HG03159 (cell line): ENCODE results near the gene SMARCA2.

ENCODE experiments used
- ATAC-seq: cut with Tn5 transposase; IDR thresholded peaks from one replicate; pipeline ENCODE4 v1.9.1; 2021; ENCODE audit warnings: mild to moderate bottlenecking, moderate library complexity; ENCODE audit not compliant: unreplicated experiment

SMARCA2 gene

DNA sequence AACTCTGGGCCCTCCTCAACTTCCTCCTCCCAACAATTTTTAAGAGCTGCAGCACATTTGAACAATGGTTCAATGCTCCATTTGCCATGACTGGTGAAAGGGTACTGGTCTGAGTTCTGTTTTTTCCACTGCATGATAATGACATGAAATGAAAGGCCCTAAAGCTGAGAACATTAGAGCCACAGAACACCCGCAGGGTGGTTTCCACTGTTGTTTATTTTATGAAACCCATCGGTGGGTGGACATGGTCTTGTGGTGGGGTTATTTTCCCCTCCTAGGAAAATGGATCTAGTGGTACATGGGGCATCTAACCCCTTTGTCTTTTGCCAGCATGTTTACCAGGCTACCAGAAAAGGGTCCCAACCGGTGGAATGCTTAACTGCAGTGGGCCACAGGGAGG lies 71.8 kb downstream of the SMARCA2 start:
- ATAC-seq: no peak

GRCh38 chr9:2087500-2088313 lies 72.6 kb downstream of the SMARCA2 start:
- ATAC-seq: peak; percentile 78

DNA sequence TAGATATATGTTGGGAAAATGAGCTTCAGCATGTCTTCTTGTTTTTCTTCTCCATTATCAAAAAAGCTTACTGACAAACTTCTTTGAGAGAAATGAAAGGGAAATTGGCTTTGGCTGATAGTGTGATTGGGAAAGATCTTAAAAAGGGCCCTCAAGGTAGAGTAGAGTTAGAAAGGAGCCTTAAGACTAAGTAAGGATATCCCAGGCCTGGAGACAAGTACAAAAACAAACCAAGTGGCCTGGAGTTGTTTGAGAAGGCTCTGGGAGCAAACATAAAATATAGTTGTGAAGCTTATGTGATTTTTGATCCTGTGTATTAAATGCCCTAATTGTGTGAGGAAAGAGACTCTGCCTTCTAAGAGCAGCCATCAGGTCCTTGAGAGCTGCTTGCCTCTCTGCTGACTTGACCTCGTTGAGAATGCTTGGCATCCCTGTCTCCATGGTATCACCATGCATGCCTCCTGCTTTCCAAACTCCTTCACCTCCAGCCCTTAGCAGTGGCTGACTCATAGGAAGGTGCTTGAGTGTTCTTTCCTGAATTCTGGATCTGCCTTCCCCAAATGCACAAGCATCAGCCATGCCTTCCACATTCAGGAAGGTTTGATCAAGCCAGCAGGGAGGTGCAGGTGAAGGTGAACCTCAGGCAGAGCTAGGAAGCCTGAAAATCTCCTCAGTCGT lies 78.9 kb downstream of the SMARCA2 start:
- ATAC-seq: no peak

DNA sequence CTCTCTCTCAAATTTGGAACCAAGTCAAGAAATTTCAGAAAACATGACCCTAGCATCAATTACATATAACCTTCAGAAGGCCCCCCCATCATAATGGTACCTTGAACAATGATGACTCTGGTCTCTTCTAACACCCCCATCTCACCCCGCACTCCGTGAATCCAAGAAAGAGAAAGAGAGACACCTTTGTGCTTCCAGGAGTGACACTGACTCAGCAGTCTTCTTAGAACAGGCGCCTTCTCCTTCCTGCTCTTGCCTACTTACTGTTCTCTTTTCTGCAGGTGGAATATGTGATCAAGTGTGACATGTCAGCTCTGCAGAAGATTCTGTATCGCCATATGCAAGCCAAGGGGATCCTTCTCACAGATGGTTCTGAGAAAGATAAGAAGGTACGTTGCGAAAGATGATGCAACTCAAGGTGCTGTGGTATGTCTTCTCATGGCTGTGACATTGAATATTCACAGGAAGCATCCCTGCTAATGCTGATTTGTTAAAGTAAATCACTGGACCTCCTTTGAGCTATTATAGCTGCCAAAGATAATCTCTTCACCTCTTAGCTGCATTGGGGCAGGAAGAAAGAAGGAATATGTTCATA lies 81.3 kb downstream of the SMARCA2 start:
- ATAC-seq: no peak

- ATAC-seq: no peak
Measured at GRCh38 chr9:2106666-2107065, 91.5 kb downstream of the SMARCA2 start.

- ATAC-seq: no peak
Measured at GRCh38 chr9:2107906-2108451, 92.8 kb downstream of the SMARCA2 start.

GRCh38 chr9:2109069-2109650 lies 94.0 kb downstream of the SMARCA2 start:
- ATAC-seq: no peak

DNA sequence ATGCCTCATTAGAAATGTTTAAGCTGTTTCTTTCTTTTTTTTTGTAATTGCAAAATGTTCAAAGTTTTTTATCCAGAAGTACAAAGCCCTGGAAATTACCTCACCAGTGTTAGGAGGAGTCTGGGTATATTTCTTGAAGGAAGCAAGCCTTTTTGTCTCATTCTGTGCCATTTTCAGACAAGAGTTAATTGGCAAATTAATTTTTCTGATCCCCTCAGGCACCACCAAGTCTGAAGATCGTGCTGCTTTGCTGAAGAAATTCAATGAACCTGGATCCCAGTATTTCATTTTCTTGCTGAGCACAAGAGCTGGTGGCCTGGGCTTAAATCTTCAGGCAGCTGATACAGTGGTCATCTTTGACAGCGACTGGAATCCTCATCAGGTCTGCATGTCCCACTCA lies 94.9 kb downstream of the SMARCA2 start:
- ATAC-seq: no peak

- ATAC-seq: no peak
Measured at GRCh38 chr9:2116073-2116472, 100.9 kb downstream of the SMARCA2 start.

DNA sequence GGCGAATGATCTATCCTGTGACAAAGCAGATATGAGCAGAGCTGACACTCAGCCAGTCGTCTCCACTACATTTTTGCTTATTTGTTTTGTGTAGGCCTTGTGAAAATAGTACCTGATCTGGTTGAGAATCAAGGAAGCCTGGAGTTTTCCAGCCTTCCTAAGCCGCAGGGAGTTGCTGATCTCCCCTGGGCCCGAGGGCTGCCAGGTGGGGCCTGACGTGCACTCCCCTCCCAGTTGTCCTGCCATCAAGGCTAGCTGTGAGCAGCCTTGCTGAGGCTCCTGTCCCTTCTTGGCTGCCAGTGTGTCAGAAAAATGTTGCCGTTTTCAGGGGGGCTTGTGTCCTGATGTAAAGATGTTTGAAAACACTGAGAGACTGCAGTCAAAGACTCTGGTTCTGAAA lies 102.4 kb downstream of the SMARCA2 start:
- no peak for ATAC-seq

GRCh38 chr9:2119566-2119965 lies 104.4 kb downstream of the SMARCA2 start:
- ATAC-seq: no peak

GRCh38 chr9:2120926-2121689 lies 106.0 kb downstream of the SMARCA2 start:
- ATAC-seq: no peak

DNA sequence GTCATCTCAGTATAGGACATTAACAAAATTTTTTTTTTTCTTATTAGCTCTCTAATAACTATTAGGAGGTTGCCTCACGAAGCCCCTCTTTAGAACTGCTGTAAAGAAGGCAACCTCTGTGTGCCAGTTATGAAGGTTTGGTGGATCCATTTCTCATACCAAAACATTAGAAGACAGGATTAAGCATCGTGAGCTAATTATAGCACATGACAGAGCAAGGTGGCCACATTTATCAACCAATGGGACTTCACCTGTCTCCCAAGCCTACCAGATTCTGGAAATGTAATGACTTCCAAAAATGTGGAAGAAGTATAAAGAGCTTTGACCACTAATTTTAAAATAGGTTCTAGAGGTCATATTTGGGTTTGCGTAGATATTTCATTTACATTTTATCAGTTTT lies 107.2 kb downstream of the SMARCA2 start:
- no peak for ATAC-seq

- peak; percentile 93 for ATAC-seq
Measured at GRCh38 chr9:2125906-2126305, 110.8 kb downstream of the SMARCA2 start.

DNA sequence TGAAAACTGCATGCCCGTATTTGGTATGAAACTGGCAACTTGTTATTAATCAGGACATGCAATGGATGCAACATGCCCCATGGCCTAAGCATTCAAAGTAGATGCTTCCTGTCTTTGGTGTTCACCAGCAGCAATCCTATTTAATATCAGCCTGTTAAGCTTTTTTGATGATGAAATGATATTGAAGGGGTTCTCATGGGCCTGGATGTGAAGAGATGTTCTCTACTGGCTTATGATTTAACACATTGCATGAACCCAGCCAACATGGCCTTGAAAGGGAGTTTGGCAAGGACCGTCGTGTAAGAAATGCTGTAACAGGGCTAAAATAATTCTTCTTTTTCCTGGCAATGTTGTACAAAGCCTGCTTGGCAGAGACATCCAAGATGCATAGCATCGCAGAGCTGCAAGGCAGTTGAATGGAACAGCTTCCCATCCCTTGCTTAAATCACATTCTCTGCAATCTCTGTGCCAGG lies 111.2 kb downstream of the SMARCA2 start:
- ATAC-seq: no peak

DNA sequence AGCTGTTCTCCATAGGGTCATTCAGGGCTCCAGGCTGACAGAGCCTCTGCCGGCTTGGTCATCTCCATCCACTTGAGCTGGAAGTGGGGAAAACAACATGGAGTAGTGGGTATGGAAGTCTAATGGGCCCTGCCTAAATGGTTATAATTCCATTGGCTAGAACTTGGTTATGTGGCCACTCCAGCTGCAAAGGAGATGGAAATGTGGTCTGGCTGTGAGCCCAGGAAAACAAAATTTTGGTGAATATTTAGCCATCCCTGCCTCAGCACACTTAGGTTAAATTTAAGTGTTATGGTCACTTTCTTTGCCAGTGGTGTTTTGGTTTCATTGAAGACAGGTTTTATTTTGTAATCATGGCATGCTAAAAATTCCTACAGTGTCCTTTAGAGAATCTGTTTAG lies 112.3 kb downstream of the SMARCA2 start:
- ATAC-seq: no peak

GRCh38 chr9:2128141-2128540 lies 113.0 kb downstream of the SMARCA2 start:
- no peak for ATAC-seq

GRCh38 chr9:2128618-2129017 lies 113.5 kb downstream of the SMARCA2 start:
- no peak for ATAC-seq

- ATAC-seq: no peak
Measured at GRCh38 chr9:2130941-2131340, 115.8 kb downstream of the SMARCA2 start.

DNA sequence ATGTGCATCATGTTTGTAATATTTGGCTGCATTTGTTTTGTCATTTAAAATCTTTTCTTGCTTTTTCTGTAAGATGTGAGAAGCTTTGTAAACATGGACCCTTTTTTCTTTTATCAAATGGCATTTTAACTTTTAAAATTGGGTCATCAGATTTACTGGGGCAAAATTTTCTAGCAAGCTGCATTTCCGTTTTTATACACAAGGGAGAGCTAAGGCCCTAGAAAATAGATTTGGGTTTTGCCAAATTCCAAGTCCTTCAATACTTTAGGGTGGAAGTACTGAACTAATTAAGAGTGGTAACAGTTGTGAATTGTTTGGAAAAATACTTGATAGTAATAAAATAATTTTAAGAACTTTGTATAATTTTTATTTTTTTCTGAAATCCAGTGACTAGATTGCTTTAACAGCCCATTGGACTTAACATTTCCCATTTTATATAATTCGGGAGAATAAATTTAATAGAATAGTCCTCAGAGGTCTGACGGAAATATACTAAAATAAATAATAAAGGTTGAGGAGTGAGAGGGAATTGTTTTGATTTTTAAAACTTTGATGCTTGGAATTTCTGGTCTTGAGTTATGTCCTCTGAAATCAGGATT lies 117.4 kb downstream of the SMARCA2 start:
- no peak for ATAC-seq
